ENCODE data around the gene ST8SIA6.

Gene ST8SIA6

DNA sequence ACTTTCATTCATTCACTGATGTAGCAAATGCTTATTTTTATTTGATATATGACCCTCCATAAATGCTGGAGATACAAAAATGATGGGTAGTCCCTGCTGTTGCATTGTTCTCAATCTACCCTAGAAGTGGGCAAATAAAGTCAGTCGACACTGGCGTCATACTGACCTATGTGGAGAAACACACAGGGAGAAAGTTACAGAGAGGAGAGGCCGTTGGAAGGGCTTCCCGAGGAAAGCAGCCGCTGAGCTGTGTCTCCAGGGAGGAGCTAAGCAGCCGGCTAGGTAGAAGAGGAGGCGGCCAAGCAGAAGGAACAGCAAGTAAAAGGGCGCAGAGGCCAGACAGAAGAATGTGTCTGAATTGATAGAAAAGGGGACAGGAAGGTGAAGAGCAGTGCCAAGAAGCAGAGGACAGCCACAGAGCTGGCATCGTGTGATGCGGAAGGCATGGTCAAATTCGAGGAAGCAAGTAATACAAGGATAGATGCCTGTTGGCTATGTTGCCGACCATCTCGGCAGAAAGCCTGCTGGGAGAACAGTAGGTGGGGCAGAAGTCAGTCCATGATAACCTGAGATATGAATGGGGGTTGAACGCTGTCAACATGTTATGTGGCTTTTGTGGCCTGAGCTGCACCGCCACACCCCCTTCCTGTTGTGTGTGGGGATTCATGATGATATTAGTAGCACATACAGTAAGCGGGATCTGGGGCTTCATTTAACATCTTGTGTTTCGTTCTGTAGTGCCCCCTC is 25.9 kb downstream of the ST8SIA6 start:
- TF ChIP-seq TAF1 (IDR thresholded peaks at IDR 0.05; ENCODE audit: low read depth) (no peak), CREB1 (IDR thresholded peaks at IDR 0.05; ENCODE audit: low read depth) (no peak), EGR1 (IDR thresholded peaks at IDR 0.05) (no peak), CEBPB (IDR thresholded peaks at IDR 0.05) (no peak), EP300 (IDR thresholded peaks at IDR 0.05; ENCODE audit: borderline replicate concordance) (no peak), TEAD4 (IDR thresholded peaks at IDR 0.05) (no peak), FOXM1 (IDR thresholded peaks at IDR 0.05; ENCODE audit: borderline replicate concordance, low read depth) (no peak), NFIC (IDR thresholded peaks at IDR 0.05) (no peak), MAX (IDR thresholded peaks at IDR 0.05) (no peak)
- TF ChIP-seq, protein P1, sequence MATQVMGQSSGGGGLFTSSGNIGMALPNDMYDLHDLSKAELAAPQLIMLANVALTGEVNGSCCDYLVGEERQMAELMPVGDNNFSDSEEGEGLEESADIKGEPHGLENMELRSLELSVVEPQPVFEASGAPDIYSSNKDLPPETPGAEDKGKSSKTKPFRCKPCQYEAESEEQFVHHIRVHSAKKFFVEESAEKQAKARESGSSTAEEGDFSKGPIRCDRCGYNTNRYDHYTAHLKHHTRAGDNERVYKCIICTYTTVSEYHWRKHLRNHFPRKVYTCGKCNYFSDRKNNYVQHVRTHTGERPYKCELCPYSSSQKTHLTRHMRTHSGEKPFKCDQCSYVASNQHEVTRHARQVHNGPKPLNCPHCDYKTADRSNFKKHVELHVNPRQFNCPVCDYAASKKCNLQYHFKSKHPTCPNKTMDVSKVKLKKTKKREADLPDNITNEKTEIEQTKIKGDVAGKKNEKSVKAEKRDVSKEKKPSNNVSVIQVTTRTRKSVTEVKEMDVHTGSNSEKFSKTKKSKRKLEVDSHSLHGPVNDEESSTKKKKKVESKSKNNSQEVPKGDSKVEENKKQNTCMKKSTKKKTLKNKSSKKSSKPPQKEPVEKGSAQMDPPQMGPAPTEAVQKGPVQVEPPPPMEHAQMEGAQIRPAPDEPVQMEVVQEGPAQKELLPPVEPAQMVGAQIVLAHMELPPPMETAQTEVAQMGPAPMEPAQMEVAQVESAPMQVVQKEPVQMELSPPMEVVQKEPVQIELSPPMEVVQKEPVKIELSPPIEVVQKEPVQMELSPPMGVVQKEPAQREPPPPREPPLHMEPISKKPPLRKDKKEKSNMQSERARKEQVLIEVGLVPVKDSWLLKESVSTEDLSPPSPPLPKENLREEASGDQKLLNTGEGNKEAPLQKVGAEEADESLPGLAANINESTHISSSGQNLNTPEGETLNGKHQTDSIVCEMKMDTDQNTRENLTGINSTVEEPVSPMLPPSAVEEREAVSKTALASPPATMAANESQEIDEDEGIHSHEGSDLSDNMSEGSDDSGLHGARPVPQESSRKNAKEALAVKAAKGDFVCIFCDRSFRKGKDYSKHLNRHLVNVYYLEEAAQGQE (IDR thresholded peaks at IDR 0.05; ENCODE audit: low read depth) = no peak
- TF ChIP-seq, protein P2, sequence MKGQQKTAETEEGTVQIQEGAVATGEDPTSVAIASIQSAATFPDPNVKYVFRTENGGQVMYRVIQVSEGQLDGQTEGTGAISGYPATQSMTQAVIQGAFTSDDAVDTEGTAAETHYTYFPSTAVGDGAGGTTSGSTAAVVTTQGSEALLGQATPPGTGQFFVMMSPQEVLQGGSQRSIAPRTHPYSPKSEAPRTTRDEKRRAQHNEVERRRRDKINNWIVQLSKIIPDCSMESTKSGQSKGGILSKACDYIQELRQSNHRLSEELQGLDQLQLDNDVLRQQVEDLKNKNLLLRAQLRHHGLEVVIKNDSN (IDR thresholded peaks at IDR 0.05) = no peak

DNA sequence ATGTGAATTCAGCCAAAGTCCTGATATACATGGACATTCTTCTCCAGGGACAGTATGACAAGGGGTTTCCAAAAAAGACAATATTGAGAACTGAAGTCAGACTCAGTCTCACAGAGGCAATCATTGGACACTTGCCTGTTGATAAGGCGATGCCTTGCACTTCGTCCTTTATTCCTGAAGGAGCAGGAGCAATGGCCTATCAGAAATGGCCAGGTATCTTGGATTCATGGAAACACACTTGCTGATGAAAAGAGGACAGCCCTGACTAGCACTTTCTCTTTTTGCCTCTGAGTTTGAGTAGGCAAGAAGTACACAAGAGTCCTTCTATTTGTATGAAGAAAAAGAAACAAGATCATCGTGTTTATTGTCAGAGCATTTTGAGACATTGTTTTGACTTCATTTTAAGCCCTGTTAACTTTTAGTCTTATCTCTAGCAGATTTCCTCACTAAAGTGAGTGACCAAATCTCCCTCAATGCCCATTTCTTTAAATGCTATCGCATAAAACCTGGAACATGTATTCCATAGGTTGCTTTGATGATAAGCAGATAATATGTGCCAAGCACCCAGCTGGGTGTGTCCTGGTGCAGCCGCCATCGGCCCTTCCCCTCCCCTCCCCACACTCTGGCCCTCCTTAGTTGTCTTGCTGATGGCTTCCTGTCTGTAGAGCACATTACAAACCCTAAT is 26.6 kb downstream of the ST8SIA6 start:
- TF ChIP-seq CEBPB (IDR thresholded peaks at IDR 0.05) (no peak), TCF12 (IDR thresholded peaks at IDR 0.05; ENCODE audit: low read depth) (no peak), TAF1 (IDR thresholded peaks at IDR 0.05; ENCODE audit: low read depth) (no peak), TEAD4 (IDR thresholded peaks at IDR 0.05) (no peak), FOXM1 (IDR thresholded peaks at IDR 0.05; ENCODE audit: borderline replicate concordance, low read depth) (no peak), EGR1 (IDR thresholded peaks at IDR 0.05) (no peak), CREB1 (IDR thresholded peaks at IDR 0.05; ENCODE audit: low read depth) (no peak), RAD21 (IDR thresholded peaks at IDR 0.05; ENCODE audit: low read depth) (no peak), YY1 (IDR thresholded peaks at IDR 0.05; ENCODE audit: low read depth) (no peak)
- TF ChIP-seq, protein P1 (IDR thresholded peaks at IDR 0.05; ENCODE audit: low read depth) = no peak

- TF ChIP-seq FOXM1 (IDR thresholded peaks at IDR 0.05; ENCODE audit: borderline replicate concordance, low read depth) = no peak
- no peak for TF ChIP-seq CREB1 (IDR thresholded peaks at IDR 0.05; ENCODE audit: low read depth)
- TF ChIP-seq, protein P1 (IDR thresholded peaks at IDR 0.05; ENCODE audit: low read depth) = no peak
- no peak for TF ChIP-seq MAX (IDR thresholded peaks at IDR 0.05)
- TF ChIP-seq NFIC (IDR thresholded peaks at IDR 0.05) = no peak
- TF ChIP-seq RAD21 (IDR thresholded peaks at IDR 0.05; ENCODE audit: low read depth) = no peak
- TF ChIP-seq TEAD4 (IDR thresholded peaks at IDR 0.05) = no peak
- TF ChIP-seq ZBTB7A (IDR thresholded peaks at IDR 0.05; ENCODE audit: low read depth) = no peak
- TF ChIP-seq TCF12 (IDR thresholded peaks at IDR 0.05; ENCODE audit: low read depth) = no peak
- TF ChIP-seq EP300 (IDR thresholded peaks at IDR 0.05; ENCODE audit: borderline replicate concordance) = no peak
- TF ChIP-seq, protein P2 (IDR thresholded peaks at IDR 0.05) = no peak
Observed at GRCh38 chr10:17427201-17427600, 27.2 kb downstream of the ST8SIA6 start.

DNA sequence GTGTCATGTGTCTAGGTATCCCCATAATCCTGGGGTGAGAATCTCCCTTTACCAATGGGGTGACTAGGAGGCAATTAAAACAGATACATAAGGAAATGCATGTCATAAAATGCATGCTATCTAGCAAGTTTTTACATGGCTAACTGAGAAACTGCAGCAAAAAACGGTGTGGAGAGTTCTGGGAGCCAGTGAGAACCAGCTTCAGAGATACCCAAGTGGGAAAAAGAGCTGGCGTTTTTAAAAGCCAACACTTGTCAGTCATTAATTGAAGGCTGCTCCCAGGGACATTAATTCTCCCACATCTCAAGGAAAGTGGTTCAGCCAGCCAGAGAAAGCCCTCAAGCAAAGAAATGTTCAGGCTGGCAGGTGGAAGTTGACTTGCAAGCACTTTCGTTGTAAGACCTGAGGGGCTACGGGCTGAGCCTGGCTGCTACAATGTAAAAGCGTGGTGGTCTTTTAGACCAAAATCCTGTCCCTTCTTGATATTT is 28.1 kb downstream of the ST8SIA6 start:
- no peak for TF ChIP-seq CREB1 (IDR thresholded peaks at IDR 0.05; ENCODE audit: low read depth)
- no peak for TF ChIP-seq MAX (IDR thresholded peaks at IDR 0.05)
- TF ChIP-seq, protein P1 (IDR thresholded peaks at IDR 0.05; ENCODE audit: low read depth) = no peak
